IMR-90 (cell line): ENCODE measurements around the gene NYAP1. TPM values are rescaled to one million over a fixed set of nuclear protein-coding genes. Genes with fewer than 3 reads are reported as not detected.

Experiments used
- ATAC-seq: fragments of 200-7000 bp; cut with Tn5 transposase; 2 replicates; pipeline ENCODE4 v1.9.1; 2020; ENCODE audit warnings: low read depth, mild to moderate bottlenecking, moderate library complexity
- BruUV-seq: library from RNA; stranded (reverse); fragments of 400-500 nt; replicated peaks from 2 replicates; lab custom pipeline; 2021; lab: Mats Ljungman, UMichigan
- CTCF ChIA-PET: fragments of 300-600 bp; formaldehyde crosslinking; extraction: SDS; loops from one replicate; lab custom pipeline; 2021; ENCODE audit warnings: antibody characterized with exemption; lab: Yijun Ruan, JAX
- POLR2A ChIA-PET: fragments of 300-600 bp; sonication (Branson Sonifier 250); formaldehyde crosslinking; loops from one replicate; lab custom pipeline; 2022; ENCODE audit warnings: antibody characterized with exemption; ENCODE audit not compliant: unreplicated experiment; lab: Charles Lee
- DNase-seq: peaks from one replicate; pipeline ENCODE4 v3.0.0; 2013
- H2AFZ ChIP-seq: replicated peaks from 2 replicates; pipeline ENCODE3; 2013; ENCODE audit warnings: low read length, mild to moderate bottlenecking; ENCODE audit not compliant: poor library complexity
- H2AK5ac ChIP-seq: 2 replicates; pipeline ENCODE4 v1.6.1; 2013; ENCODE audit warnings: low read depth, low read length, inconsistent platforms
- H2AK9ac ChIP-seq: replicated peaks from 2 replicates; pipeline ENCODE3; 2013; ENCODE audit warnings: mild to moderate bottlenecking, low read depth, low read length, moderate library complexity; ENCODE audit not compliant: poor library complexity
- H2BK120ac ChIP-seq: 2 replicates; pipeline ENCODE4 v1.6.1; 2013; ENCODE audit warnings: low read depth, low read length, inconsistent platforms
- H2BK15ac ChIP-seq: 3 replicates; pipeline ENCODE4 v1.6.1; 2013; ENCODE audit warnings: low read depth, low read length, inconsistent platforms
- H2BK20ac ChIP-seq: 2 replicates; pipeline ENCODE4 v1.6.1; 2013; ENCODE audit warnings: low read depth, mild to moderate bottlenecking, inconsistent platforms, low read length, moderate library complexity
- H2BK5ac ChIP-seq: 2 replicates; pipeline ENCODE4 v1.6.1; 2013; ENCODE audit warnings: mild to moderate bottlenecking, low read depth, low read length, inconsistent platforms; ENCODE audit not compliant: poor library complexity, severe bottlenecking
- H3K14ac ChIP-seq: replicated peaks from 2 replicates; pipeline ENCODE4 v1.6.1; 2013; ENCODE audit warnings: low read depth, low read length, inconsistent platforms
- H3K18ac ChIP-seq: 2 replicates; pipeline ENCODE4 v1.6.1; 2013; ENCODE audit warnings: low read depth, low read length, control low read depth
- H3K23ac ChIP-seq: 2 replicates; pipeline ENCODE4 v1.6.1; 2013; ENCODE audit warnings: low read depth, low read length, inconsistent platforms
- H3K27ac ChIP-seq: 2 replicates; pipeline ENCODE4 v1.5.1; 2013; ENCODE audit warnings: mild to moderate bottlenecking, control low read depth, low read length; ENCODE audit not compliant: insufficient read depth
- H3K27me3 ChIP-seq: 2 replicates; pipeline ENCODE4 v1.6.1; 2013; ENCODE audit warnings: low read length; ENCODE audit not compliant: control insufficient read depth, insufficient read depth
- H3K36me3 ChIP-seq: 2 replicates; pipeline ENCODE4 v1.6.1; 2013; ENCODE audit warnings: low read length, mixed read lengths; ENCODE audit not compliant: control insufficient read depth, insufficient read depth
- H3K4ac ChIP-seq: 2 replicates; pipeline ENCODE4 v1.6.1; 2013; ENCODE audit warnings: low read depth, low read length, inconsistent platforms
- H3K4me1 ChIP-seq: 2 replicates; pipeline ENCODE4 v1.6.1; 2013; ENCODE audit warnings: low read length, mixed read lengths; ENCODE audit not compliant: control insufficient read depth, insufficient read depth
- H3K4me2 ChIP-seq: 2 replicates; pipeline ENCODE4 v1.6.1; 2013; ENCODE audit warnings: low read depth, mild to moderate bottlenecking, control low read depth, low read length, moderate library complexity
- H3K4me3 ChIP-seq: 2 replicates; pipeline ENCODE4 v1.5.1; 2013; ENCODE audit warnings: low read depth, mild to moderate bottlenecking, control low read depth, low read length, moderate library complexity; ENCODE audit not compliant: insufficient read depth
- H3K56ac ChIP-seq: 2 replicates; pipeline ENCODE4 v1.6.1; 2013; ENCODE audit warnings: low read length, inconsistent platforms; ENCODE audit not compliant: insufficient read depth; ENCODE audit errors: extremely low read depth
- H3K79me1 ChIP-seq, 2 experiments: 2 replicates each; pipeline ENCODE4 v1.6.1; 2013; ENCODE audit warnings: low read length in 2 of 2, inconsistent platforms in 1 of 2, low read depth in 1 of 2
- H3K9ac ChIP-seq: 2 replicates; pipeline ENCODE4 v1.6.1; 2013; ENCODE audit warnings: low read depth, low read length, control low read depth
- H3K9me1 ChIP-seq: 2 replicates; pipeline ENCODE4 v1.6.1; 2013; ENCODE audit warnings: low read length, inconsistent platforms; ENCODE audit not compliant: insufficient read depth
- H3K9me3 ChIP-seq: 2 replicates; pipeline ENCODE4 v1.6.1; 2013; ENCODE audit warnings: low read length; ENCODE audit not compliant: control insufficient read depth, insufficient read depth
- H4K20me1 ChIP-seq: 2 replicates; pipeline ENCODE4 v1.6.1; 2013; ENCODE audit warnings: low read length, inconsistent platforms; ENCODE audit not compliant: insufficient read depth
- H4K5ac ChIP-seq: 2 replicates; pipeline ENCODE4 v1.6.1; 2013; ENCODE audit warnings: mild to moderate bottlenecking, low read depth, low read length, control low read depth
- H4K8ac ChIP-seq, 2 experiments: 2 replicates each; pipeline ENCODE4 v1.6.1; 2013; ENCODE audit warnings: low read depth in 2 of 2, low read length in 2 of 2, control low read depth in 1 of 2, inconsistent platforms in 1 of 2
- H4K91ac ChIP-seq: 2 replicates; pipeline ENCODE4 v1.6.1; 2013; ENCODE audit warnings: low read depth, low read length, inconsistent platforms; ENCODE audit not compliant: insufficient read depth
- BHLHE40 ChIP-seq: fragments of 150-350 bp; IDR thresholded peaks from 2 replicates; pipeline ENCODE4 v1.6.1; 2016; ENCODE audit warnings: mild to moderate bottlenecking, low read depth, low read length
- CEBPB ChIP-seq: IDR thresholded peaks from 2 replicates; pipeline ENCODE4 v1.6.1; 2012; ENCODE audit warnings: low read depth, low read length, improper control_type of control experiment
- CHD1 ChIP-seq: IDR thresholded peaks from 2 replicates; pipeline ENCODE4 v1.6.1; 2012; ENCODE audit warnings: low read depth, low read length, improper control_type of control experiment
- FOS ChIP-seq: fragments of 150-350 bp; IDR thresholded peaks from 2 replicates; pipeline ENCODE4 v1.6.1; 2016; ENCODE audit warnings: low read depth, low read length
- MAZ ChIP-seq: IDR thresholded peaks from 2 replicates; pipeline ENCODE4 v1.6.1; 2012; ENCODE audit warnings: low read depth, mild to moderate bottlenecking, low read length, improper control_type of control experiment, moderate library complexity, borderline replicate concordance
- MXI1 ChIP-seq: IDR thresholded peaks from 2 replicates; pipeline ENCODE4 v1.6.1; 2012; ENCODE audit warnings: low read depth, mild to moderate bottlenecking, low read length, moderate library complexity, borderline replicate concordance
- RAD21 ChIP-seq: IDR thresholded peaks from 2 replicates; pipeline ENCODE4 v1.6.1; 2012; ENCODE audit warnings: low read length, improper control_type of control experiment
- RCOR1 ChIP-seq: IDR thresholded peaks from 2 replicates; pipeline ENCODE4 v1.6.1; 2012; ENCODE audit warnings: mild to moderate bottlenecking, low read length, improper control_type of control experiment; ENCODE audit not compliant: insufficient replicate concordance
- RFX5 ChIP-seq: IDR thresholded peaks from 2 replicates; pipeline ENCODE4 v1.8.0; 2012; ENCODE audit warnings: low read depth, mild to moderate bottlenecking, low read length, moderate library complexity
- WGBS, 2 experiments: methylation state at CpG; one replicate each; pipeline versions ENCODE4 v1.1.5 to v1.1.7; 2013; ENCODE audit warnings: missing lambda C conversion rate in 2 of 2; ENCODE audit not compliant: insufficient read length in 1 of 2; ENCODE audit errors: extremely low coverage in 2 of 2; 5-methylcytosine and 5-hydroxymethylcytosine counted together
- dilution Hi-C: fragments of 300-500 bp; cut with HindIII; formaldehyde crosslinking; loops from one replicate; pipeline ENCODE4 v1.14.3; 2018; ENCODE audit warnings: low sequenced_read_pairs; ENCODE audit not compliant: unreplicated experiment
- in situ Hi-C: fragments of 300-500 bp; cut with MboI; formaldehyde crosslinking; loops from 3 replicates; pipeline ENCODE4 v1.14.3; 2019; ENCODE audit warnings: low sequenced_read_pairs, inconsistent platforms, mixed read lengths
- intact Hi-C: fragments of 100-400 bp; cut with micrococcal nuclease; formaldehyde crosslinking; loops from 2 replicates; pipeline ENCODE4 v1.10.0; 2022
- polyA plus RNA-seq, 3 experiments: library from polyadenylated mRNA; depleted of rRNA; stranded (reverse); fragments of >200 nt; gene quantifications; 2 replicates each; pipeline ENCODE4 v1.2.3, GENCODE V29; 2012; ENCODE audit warnings: low replicate concordance in 1 of 3
- total RNA-seq: library from RNA; depleted of rRNA; stranded (reverse); fragments of >200 nt; gene quantifications from 2 replicates; pipeline ENCODE4 v1.2.3, GENCODE V29; 2012

Gene NYAP1
- total and polyA plus RNA-seq, 2 of the 4 experiments (the other 2 are of a cell fraction), result 0.18 to 1.3 TPM

- Histone ChIP-seq H3K4ac (peak overlapping the region; percentile 80), H3K9ac (no peak overlapping the region), H3K4me1 (peaks cover 27% of the 10 kb centered on the region), H3K9me3 (no peaks in the 10 kb centered on the region), H4K8ac (peak overlapping the region in 1 of 2 experiments; percentile 16; a peak in 1 of 4 replicates), H2AK5ac (peak overlapping the region; percentile 93), H3K18ac (no peak overlapping the region), H3K14ac (no peak overlapping the region), H4K91ac (peak overlapping the region; percentile 50), H3K79me1 (peaks cover 0 to 10% of the 10 kb centered on the region in 2 experiments; a peak in 2 of 4 replicates), H3K27me3 (no peaks in the 10 kb centered on the region), H2BK120ac (peak overlapping the region; percentile 54), H2AFZ (peak overlapping the region; percentile 63), H3K56ac (no peak overlapping the region), H2BK15ac (peak overlapping the region; percentile 76; the same call in 1 of the 3 replicates), H3K36me3 (no peaks in the 10 kb centered on the region), H3K4me2 (no peak overlapping the region), H2BK20ac (peak overlapping the region; percentile 83), H2AK9ac (peak overlapping the region; percentile 9), H4K20me1 (no peaks in the 10 kb centered on the region), H4K5ac (no peak overlapping the region), H3K27ac (peak overlapping the region; percentile 41; the same call in 1 of the 2 replicates), H2BK5ac (peak overlapping the region; percentile 43), H3K23ac (peak overlapping the region; percentile 38; the same call in 1 of the 2 replicates), H3K9me1 (peaks cover 30% of the 10 kb centered on the region), H3K4me3 (no peak overlapping the region)
- WGBS, 2 experiments, result 100% methylated on average over 3 of the region's 11 CpGs; no CpG with 5 or more reads in 1 of the 2 experiments
- POLR2A ChIA-PET, result no interaction called here
- in situ Hi-C loops (loop anchor here (25.0 kb wide), 1 partner anchor 670 kb away; no protein-coding TSS in a partner anchor), dilution Hi-C loops (no loop called here), intact Hi-C loops (no loop called here)
- TF ChIP-seq MXI1 (no peak), RAD21 (no peak), RCOR1 (no peak), RFX5 (no peak), CEBPB (no peak), CHD1 (no peak), BHLHE40 (no peak), MAZ (no peak), FOS (no peak)
- no peak for ATAC-seq
- no peak for DNase-seq
- BruUV-seq, result no TSS peak
- CTCF ChIA-PET, result no interaction called here
These were observed 41.8 kb upstream of the NYAP1 start for GRCh38 chr7:100441641-100442535.
